ENCODE data around the gene EVI5L.
"Not testable (repeated sequence)": the region's sequence is repeated elsewhere in the genome, so short reads cannot be mapped to it uniquely, and the experiment has no call there.

Gene EVI5L

GRCh38 chr19:7874076-7874896 is 44.3 kb downstream of the EVI5L start, which contains the start of gene PRR36:
Gene PRR36 (minus strand): TSS chr19:7874390. CDS start chr19:7873689, 701 bp downstream.
- FAIRE-seq, result no peak

GRCh38 chr19:7874897-7875273 is 44.9 kb downstream of the EVI5L start:
- no peak for FAIRE-seq

GRCh38 chr19:7877249-7877836 is 47.3 kb downstream of the EVI5L start:
- FAIRE-seq, result no peak

GRCh38 chr19:7879111-7879807 is 49.2 kb downstream of the EVI5L start:
- FAIRE-seq, result no peak

GRCh38 chr19:7879836-7880235 is 49.8 kb downstream of the EVI5L start:
- no peak for FAIRE-seq

GRCh38 chr19:7881910-7882309 is 51.9 kb downstream of the EVI5L start:
- no peak for FAIRE-seq

GRCh38 chr19:7883105-7883504 is 53.1 kb downstream of the EVI5L start:
- FAIRE-seq, result no peak

- FAIRE-seq, result no peak
Measured at GRCh38 chr19:7883796-7884570, 54.0 kb downstream of the EVI5L start.

GRCh38 chr19:7885818-7886217 is 55.8 kb downstream of the EVI5L start:
- no peak for FAIRE-seq

GRCh38 chr19:7887408-7888144 is 57.6 kb downstream of the EVI5L start:
- FAIRE-seq, result no peak

GRCh38 chr19:7888145-7888825 is 58.3 kb downstream of the EVI5L start, which contains the start of gene LRRC8E:
Gene LRRC8E (plus strand): TSS chr19:7888510. CDS start chr19:7895604, 7,094 bp downstream.
- no peak for FAIRE-seq

GRCh38 chr19:7888826-7889217 is 58.8 kb downstream of the EVI5L start:
- FAIRE-seq, result no peak

- not testable (repeated sequence) for FAIRE-seq
Measured at GRCh38 chr19:7893362-7894101, 63.5 kb downstream of the EVI5L start.

- no peak for FAIRE-seq
Measured at GRCh38 chr19:7894612-7895309, 64.7 kb downstream of the EVI5L start.

GRCh38 chr19:7895565-7895964 is 65.5 kb downstream of the EVI5L start:
- no peak for FAIRE-seq

- no peak for FAIRE-seq
Measured at GRCh38 chr19:7897292-7897691, 67.3 kb downstream of the EVI5L start.

GRCh38 chr19:7898967-7899366 is 68.9 kb downstream of the EVI5L start:
- FAIRE-seq, result no peak

- no peak for FAIRE-seq
Measured at GRCh38 chr19:7899751-7900378, 69.8 kb downstream of the EVI5L start.

GRCh38 chr19:7900401-7900870 is 70.4 kb downstream of the EVI5L start:
- FAIRE-seq, result no peak
